ENCODE measurements around the gene PITX2.

The PITX2 gene

DNA sequence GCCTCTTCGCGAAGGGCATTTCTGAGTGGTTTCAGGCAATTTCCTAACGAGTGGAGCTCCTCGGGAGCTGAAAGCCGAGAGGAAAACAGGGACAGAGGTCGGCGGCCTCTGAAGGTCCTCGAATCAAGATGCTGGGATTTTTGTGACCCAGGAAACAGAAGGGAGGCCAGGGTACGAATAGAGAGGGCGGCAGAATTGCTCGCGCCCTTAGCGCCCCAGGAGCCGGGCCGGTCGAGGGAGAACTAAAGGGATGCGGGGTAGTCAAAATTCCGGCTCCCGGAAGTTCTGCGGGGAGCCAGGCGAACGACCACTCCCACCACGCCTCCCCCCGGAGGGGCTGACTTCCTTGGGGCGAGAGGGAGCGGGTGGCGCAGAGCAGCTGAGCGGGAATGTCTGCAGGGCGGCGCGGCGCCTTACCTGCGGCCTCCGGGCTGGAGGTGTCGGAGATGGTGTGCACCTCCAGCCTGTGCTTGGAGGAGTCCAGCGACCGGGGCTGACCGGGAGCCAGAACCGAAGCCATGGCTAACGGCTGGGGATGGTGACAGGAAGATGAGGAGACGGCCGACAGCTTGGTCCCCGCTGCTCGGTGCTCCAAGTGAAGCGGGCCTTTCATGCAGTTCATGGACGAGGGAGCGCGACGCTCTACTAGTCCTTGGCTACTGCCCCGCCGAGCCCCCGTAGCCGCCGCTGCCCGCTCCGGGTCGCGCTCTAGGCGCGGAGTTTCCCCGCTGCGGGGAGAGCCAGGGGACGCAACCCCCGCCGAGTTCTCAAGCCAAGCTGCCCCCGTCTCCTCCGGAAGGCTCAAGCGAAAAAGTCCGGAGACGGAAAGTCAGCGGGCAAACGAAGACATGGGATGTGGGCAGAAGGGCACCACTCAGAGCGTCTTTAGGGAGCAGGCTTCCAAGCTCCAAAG lies 782 bp downstream of the PITX2 start:
- no peak for DNase-seq

DNA sequence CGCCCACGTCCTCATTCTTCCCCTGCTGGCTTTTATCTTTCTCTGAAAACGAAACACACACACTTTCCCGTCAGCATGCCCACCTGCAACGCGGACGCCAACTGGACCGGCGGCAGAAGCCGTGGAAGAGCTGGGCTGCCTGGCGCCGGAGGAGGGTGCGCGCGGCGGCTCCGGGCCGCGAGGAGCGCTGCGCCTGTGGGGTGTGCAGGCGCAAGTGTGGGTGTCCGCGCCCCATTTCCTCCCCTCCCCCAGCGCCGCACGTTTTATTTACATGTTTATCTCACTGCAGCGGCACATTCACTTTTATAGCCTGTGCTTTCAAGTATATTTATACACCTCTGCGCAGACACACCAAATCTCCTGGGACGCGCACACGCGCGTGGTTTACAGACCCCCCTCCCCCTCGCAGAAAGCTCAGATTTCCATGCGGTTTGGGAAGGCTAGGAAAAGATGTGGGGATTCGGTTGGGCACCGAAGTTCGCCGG lies 1.5 kb downstream of the PITX2 start:
- DNase-seq = no peak

DNA sequence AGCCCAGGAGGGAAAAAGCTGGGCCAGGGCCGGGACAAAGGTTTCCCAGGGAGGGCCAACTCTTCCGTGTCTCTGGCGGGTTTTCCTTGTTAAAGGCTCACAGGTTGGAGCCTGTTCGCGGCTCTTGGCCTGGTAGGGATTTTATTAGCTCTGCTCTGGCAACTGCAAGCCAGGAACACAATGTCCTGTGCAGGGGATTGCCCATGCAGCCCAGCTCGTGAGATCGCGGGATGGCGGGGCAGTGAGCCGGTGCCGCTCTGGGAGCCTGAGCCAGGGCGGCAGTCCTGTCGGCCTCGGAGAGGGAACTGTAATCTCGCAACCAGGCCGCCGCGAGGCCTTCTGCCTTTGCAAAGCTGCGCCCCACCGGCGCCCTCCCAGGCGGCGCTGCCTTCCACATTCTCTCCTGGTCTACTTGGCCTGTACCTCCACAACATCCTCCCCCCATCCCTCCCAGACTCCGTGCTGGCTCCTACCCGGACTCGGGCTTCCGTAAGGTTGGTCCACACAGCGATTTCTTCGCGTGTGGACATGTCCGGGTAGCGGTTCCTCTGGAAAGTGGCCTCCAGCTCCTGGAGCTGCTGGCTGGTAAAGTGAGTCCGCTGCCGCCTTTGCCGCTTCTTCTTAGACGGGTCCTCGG lies 2.1 kb downstream of the PITX2 start:
- DNase-seq = no peak

DNA sequence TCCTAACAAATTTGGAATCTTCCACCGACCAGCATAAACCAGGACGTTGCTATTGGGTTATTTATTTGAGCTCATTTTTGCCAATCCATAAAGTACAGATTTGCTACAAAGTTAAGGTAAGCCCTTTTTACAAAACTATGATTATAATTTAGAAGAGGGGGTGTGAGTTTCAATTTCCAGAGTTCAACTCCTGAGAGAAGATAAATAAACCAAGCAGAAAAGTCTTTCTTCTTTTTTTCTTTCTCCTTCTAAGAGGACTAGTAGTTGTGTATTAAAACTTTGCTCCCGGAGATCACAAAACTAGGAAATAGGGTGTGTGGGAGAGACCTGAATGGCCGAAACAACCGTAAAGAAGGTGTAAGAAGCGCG lies 2.6 kb downstream of the PITX2 start:
- no peak for DNase-seq

DNA sequence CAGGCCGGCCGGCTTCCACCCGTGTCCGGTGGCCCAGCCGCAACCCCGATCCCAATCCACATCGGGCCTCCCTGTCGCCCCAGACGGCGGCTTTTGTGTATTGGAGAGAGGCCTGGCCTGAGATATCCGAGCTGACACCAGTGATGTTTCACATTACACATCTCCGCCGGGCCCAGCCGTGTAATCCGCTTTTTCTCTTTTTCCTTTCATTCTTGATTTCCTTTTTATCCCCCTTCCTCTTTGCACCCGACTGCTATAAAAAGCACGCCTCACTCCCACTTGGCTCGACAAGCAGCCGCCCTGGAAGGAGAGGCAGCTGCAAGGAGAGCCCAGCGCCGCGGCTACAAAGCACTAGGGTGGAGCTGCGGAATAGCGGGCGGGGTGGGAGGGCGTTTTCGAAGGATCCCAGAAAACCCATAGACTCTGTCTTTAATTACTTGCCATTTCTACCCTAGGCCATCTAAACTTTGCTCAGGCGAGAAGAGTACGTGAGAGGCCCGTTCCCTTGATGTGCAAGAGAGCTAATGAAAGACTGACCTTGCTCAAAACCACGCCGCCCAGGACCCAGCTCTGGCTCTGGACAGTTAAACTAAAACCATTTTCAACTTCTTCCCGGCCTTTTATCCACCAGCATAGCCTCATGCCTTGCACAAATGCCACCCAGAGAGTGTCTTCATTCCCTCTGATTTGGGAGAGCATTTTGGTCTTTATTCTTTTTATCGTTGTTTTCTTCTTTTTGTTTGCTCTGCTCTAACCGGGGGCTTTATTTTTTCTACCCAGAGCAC lies 3.2 kb downstream of the PITX2 start:
- no peak for DNase-seq

DNA sequence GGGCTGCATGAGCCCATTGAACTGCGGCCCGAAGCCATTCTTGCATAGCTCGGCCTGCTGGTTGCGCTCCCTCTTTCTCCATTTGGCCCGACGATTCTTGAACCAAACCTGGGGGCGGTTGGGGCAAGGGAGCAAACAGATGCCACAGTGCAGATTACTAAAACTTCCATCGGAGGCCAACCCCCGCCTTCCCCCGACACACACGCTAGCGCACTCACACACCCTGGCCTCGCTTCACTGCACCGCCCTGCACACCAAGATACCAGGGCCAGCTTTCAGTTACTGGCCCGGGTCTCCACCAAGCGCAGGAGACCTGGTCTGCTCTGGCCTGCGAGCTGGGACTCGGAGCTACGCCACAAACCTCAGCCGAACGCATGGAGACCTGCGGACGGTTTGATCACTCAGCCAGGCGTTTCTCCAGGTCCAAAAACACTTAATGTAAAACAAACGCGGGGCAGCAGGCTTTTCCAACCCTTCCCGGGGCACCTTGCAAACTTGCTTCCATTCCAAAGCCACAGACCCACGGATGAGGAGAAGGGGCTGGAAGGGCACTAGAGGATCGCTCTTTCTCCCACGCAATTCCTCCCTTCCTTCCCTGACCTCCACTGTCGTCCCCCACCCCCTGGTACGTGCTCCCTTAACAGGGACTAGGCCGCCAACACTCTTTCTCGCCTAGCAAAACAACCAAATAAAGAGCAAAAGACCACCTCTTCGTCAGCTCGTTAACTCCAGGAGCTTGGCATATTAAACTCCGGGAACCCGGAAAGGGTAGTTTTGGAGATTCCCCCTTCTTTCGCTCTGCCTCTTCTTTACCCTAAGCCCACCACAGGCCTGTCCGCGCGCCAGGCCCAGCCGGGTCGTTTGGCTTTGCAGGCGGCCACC lies 4.1 kb downstream of the PITX2 start:
- DNase-seq = no peak

DNA sequence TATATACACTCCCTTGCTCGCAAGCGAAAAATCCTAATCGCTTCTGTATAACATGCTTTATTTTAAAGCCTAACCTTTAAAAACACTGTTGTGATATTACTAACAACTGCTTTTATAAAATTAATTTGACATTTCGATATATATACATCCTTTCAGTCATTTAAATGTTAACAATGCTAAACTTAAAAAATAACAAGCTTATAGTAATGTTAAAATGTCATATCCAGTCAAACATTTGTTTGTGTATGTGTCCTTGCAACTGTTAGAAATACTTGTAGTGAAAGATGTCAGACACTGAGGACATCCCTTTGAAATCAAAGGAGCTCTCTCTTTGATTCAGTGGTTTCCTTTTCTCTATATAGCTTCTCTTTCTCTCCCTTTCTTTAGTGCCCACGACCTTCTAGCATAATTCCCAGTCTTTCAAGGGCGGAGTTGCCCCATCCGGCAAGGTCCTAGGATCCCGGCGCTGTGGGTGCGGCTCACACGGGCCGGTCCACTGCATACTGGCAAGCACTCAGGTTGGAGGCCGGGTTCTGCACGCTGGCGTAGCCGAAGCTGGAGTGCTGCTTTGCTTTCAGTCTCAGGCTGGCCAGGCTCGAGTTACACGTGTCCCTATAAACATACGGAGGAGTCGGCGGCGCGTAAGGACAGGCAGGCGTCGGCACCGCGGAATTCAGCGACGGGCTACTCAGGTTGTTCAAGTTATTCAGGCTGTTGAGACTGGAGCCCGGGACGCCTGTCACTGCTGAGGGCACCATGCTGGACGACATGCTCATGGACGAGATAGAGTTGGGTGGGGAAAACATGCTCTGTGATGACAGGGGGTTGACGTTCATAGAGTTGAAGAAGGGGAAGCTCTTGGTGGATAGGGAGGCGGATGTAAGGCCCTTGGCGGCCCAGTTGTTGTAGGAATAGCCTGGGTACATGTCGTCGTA lies 5.0 kb downstream of the PITX2 start:
- DNase-seq = no peak

DNA sequence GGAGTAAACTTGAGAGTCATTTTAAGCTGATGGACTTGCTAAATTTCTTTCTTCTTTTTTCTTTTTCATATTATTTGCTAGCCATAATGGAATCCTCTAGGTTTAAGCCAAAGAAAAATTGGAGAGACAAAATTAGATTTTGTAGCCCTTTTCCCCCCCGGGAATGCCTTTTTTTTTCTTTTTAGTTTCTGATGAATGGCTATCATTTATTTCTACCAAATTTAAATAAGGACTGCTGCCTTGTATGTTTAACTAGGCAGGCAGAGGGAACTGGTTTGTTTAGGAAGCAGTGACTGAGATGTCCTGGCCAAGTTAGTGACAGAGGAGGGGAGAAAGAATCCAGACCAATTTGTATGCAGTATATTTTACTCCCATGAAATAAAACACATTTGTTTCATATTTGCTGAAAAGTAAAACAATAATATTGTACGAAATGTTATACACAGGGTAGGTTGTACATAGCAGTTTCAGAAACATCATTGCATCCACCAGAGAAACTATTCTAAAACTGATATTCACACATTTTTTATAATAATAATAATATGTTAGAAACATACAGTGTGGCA lies 5.7 kb downstream of the PITX2 start:
- DNase-seq = no peak

DNA sequence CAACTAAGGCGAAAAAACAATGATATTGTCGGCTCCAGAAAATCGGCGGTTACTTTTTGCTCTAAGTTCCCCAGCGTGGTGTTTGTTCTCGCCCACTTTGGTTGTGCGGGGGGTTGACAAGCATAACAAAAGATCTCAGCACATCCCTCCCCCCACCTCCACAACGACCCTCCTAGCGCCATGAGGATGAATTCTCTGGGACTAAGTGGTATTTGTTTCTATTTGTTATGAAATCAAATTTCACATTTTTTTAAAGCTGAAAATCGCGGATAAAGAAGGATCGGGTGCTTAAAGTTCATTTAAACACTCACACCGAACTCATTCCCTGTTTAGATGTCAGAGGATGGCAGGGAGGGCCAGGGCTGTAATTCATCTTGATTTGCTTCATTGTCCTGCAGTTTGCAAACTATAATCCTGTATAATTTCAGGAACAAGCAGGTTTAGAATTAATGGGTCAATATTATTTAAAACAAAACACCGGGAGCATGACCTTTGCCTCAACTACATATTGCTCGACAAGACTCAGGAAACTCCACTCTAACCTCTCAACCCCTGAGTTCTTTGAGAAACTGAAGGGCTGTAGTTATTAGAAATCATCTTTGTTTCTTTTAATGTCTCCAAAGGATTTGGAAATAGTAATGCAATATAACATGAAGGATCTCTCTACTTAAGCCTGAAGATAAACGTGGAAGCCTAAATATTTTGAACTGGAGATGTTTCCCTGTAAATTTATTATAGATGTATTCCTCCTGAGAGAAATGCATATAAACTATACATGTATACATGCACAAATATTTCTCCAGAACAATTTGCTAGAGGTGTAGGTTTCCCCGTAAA lies 6.4 kb downstream of the PITX2 start:
- no peak for DNase-seq

DNA sequence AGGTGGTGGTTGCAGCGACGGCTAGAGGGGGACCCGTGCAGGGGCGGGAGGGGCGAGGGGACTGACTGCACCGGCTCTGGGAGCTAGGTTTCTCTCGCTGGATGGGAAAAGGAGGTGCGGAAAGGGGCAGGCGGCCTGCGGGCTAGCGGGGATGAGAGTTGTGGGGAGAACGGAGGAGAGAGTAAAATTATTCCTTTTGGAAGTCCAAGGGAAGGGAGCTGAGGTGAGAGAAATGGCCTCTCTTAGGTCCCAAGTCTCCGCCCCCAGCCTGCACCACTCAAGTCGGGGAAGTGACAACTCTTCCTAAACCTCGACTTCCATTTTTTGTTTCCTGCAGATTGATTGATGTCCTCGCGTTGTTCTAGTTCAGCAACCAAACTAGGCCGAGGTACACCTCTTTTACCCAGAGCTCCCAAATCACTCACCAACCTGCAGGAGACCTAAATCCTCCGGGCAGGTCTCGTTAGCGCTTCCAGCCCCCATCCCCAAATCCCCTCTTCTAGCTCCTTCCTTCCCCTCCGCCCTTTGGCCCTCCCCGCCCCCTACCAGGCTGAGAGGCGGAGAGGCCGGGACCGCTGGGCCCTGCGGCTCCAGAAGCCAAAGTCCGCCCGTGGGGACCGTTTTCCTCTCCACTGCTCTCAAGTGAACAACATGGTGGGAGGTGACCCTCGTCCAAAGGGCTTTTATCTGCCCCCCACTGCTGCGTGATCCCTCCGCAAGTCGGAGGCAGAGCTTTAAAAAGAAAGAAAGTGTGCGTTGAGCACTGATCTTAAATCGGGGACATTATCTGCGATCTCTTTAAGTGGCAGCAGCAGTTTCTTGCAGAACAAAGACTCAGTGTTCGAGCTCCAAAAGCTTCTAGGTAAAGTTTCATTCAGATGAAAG lies 7.3 kb downstream of the PITX2 start:
- DNase-seq = no peak

DNA sequence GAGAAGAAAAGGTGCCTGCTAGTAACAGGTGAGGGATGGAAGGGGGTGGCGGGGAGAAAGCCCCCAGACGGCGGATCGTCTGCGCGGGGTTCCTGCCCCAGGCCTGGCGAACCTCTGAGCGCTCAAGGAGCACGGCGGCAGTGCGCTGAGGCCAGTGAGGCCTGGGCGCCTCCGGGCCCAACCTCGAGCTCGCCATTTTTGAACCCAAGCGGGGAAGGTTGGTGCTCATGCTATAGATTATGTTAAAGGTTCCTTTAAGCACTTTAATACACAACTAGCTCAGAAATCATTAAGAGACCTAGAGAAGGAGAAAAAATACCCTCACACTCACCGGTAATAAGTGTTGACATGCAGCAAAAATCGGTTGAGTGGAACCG lies 7.9 kb downstream of the PITX2 start:
- DNase-seq = no peak

DNA sequence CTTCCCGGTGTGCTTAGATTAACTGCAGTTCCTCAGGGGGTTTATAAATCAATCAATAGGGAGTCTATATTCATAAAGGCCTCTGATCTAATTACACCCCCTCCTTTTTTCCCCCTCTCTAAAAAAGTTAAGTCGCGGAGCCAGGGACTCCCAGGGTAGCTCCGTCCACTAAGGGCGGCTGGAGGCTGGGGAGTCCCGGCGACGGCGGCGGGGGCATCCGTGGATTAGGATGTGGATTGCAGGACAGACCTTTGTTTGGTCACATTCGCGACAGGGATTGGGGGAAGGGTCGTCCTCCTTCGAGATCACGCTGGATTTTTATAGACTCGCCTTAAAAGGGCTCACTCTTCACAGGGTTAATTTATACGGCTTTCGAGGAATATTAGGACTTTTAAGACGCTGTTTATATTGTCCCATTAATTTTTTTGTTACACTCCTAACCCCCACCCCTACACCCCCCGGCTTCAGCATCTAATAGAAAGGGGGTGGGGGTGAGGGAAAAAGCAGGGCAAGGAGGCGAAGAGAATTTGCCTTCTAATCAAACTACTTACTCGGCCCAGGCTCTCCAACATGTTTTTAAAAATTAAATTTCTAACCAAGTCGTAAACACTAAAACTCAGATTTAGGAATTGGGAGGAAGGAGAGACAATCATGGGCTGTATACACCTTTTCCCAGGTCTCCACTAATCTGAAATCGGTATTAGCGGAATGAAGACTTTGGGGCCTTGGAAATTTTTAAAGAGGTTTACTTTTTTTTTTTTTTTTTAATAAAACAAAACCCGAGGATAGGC lies 8.5 kb downstream of the PITX2 start:
- DNase-seq = no peak

DNA sequence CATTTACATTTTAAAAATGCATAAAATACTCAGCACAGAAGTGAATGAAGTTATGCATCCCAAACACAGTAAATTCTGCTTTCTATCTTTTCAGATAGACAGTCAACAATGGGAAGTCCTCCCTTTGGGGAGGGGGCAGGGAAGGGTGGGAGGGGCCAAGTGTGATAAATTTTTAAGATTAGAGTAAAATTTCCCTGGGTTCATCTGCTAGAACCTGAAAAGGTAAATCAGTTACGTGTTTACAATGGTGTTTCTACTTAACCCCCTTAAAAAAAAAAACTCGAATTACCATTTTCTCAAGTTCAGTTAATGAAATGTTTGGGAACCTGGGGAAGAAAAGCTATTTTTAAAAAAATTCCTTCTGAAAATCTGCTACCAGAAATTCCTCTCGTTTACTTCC lies 9.1 kb downstream of the PITX2 start:
- no peak for DNase-seq

DNA sequence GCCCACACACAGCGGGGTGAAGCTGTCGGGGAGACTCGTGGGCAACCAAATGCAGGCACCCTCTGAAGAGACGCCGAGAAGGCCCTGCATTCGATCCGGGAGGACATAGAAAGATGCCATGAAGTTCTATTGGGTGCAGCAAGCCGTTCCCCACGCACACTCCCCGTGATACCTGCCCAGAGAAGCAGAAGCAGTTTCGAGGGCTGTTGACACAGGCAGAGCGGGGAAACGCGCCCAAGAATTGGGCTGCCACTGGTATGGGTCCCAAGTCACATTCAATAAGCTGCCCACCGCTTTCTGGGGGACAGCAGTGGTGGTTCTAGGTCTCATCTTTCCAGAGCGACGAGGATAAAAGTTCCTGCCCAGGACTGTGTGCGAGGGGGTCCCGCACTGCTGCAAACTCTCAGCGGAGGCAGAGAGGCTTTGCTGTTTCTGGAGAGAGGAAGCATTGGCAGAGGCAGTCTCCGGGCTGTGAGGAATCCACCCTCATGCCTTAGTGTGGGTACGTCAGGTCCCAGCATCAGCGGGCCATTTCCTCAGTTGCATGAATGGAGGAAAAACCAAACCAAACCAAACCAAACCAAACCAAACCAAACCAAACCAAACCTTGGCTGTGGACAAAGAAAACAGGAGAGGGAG lies 10.1 kb downstream of the PITX2 start:
- no peak for DNase-seq

DNA sequence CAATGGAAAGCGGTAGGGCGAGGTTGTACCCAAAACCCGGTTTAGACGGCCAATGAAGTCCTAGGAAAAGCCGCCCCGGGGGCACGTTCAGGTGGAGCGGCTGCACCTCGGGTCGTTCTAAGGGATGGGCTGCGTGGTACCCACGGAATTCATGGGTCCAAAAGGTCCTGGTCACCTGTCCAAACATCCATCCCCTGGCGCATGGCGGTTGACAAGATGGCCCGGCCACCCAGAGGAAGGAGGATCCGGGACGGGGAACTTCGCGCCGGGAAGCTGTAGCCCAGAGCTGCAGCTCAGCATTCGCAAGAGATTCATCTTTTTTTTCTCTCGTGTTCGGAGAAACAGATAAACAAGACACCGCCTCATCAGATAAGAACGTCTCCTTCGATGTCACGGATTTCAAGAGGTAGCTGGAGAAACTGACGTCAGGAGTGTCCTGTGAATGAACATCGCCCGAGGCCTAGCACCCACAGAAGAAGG lies 10.9 kb downstream of the PITX2 start:
- DNase-seq = no peak

DNA sequence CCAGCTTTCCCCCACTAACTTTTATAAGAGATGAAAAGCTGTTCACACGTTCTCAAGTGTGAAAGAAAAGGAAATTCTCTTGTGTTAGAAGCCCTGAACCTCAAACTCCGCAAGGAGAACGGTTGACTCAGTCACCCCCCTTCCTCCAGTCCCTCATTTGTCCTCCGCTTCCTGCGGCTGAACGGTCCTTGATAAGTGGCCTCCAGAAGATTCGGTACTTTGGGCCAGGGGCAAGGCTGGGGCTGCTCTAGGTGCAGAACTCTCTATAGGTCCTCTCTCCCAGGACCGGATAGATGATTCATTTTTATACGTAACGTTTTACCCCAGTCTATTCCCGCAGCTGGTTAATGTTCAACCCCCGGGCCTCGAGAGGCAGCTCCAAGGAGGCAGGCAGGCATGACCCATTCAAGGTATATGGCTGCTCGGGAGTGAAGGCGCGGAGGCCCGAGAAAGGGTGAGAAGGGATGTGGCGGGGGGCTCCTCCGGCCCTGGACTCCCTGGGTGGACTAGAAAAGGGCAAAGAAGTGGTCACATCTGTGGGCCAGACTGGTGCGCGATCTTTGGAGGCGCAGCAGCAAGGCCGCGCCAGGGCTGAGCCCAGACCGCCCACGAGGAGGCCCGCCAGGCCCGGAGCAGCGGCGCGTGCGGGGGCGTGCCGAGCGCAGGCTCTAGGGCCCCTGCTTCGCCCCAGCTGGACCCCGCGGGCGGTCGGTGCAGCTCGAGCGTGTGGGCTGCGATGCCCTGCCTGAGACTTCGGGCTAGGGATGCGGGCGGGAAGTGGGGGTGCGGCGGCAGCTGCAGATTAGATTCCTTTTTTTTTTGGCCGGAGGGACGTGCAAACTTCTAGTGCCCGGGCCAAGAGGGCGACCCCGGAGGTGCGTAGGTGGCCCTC lies 11.7 kb downstream of the PITX2 start:
- no peak for DNase-seq

DNA sequence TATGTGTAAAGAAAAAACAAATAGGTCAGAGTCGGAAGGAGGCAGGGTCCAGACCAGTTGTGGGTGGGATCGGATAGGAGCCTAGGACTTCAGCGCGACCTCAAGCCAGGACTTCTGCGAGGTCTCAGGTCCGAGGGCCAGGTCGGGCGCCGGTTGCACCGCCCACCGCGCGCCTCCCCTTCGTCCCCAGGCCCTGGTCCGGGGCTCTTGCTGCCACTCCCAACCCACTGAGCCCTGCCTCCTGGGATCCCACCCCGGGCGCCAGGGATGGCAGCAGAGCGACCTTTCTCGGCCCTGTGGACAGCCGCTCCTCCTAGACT lies 12.3 kb downstream of the PITX2 start:
- DNase-seq = no peak
